ENCODE data around the gene PRAMEF11.
"Not testable (repeated sequence)": the region's sequence is repeated elsewhere in the genome, so short reads cannot be mapped to it uniquely, and the experiment has no call there.

GRCh38 chr1:12784729-12785128 is 46.5 kb downstream of the PRAMEF11 start:
- TF ChIP-seq, protein P1, sequence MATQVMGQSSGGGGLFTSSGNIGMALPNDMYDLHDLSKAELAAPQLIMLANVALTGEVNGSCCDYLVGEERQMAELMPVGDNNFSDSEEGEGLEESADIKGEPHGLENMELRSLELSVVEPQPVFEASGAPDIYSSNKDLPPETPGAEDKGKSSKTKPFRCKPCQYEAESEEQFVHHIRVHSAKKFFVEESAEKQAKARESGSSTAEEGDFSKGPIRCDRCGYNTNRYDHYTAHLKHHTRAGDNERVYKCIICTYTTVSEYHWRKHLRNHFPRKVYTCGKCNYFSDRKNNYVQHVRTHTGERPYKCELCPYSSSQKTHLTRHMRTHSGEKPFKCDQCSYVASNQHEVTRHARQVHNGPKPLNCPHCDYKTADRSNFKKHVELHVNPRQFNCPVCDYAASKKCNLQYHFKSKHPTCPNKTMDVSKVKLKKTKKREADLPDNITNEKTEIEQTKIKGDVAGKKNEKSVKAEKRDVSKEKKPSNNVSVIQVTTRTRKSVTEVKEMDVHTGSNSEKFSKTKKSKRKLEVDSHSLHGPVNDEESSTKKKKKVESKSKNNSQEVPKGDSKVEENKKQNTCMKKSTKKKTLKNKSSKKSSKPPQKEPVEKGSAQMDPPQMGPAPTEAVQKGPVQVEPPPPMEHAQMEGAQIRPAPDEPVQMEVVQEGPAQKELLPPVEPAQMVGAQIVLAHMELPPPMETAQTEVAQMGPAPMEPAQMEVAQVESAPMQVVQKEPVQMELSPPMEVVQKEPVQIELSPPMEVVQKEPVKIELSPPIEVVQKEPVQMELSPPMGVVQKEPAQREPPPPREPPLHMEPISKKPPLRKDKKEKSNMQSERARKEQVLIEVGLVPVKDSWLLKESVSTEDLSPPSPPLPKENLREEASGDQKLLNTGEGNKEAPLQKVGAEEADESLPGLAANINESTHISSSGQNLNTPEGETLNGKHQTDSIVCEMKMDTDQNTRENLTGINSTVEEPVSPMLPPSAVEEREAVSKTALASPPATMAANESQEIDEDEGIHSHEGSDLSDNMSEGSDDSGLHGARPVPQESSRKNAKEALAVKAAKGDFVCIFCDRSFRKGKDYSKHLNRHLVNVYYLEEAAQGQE (tag by site-specific recombination; IDR thresholded peaks at IDR 0.05), result not testable (repeated sequence)
- not testable (repeated sequence) for TF ChIP-seq HOXA7 (CRISPR knock-in tag; IDR thresholded peaks at IDR 0.05; ENCODE audit: borderline replicate concordance); ZNF510 (tag by site-specific recombination; IDR thresholded peaks at IDR 0.05; ENCODE audit: insufficient replicate concordance); ZNF274 (IDR thresholded peaks at IDR 0.05; ENCODE audit: low read length); ZNF274 (tag by site-specific recombination; IDR thresholded peaks at IDR 0.05; ENCODE audit: borderline replicate concordance); GLIS1 (tag by site-specific recombination; IDR thresholded peaks at IDR 0.05); ZBTB11 (tag by site-specific recombination; conservative IDR thresholded peaks at IDR 0.05; ENCODE audit: low read depth); GLI4 (tag by site-specific recombination; IDR thresholded peaks at IDR 0.05); ZNF146 (tag by site-specific recombination; IDR thresholded peaks at IDR 0.05)
- TF ChIP-seq, protein P2, sequence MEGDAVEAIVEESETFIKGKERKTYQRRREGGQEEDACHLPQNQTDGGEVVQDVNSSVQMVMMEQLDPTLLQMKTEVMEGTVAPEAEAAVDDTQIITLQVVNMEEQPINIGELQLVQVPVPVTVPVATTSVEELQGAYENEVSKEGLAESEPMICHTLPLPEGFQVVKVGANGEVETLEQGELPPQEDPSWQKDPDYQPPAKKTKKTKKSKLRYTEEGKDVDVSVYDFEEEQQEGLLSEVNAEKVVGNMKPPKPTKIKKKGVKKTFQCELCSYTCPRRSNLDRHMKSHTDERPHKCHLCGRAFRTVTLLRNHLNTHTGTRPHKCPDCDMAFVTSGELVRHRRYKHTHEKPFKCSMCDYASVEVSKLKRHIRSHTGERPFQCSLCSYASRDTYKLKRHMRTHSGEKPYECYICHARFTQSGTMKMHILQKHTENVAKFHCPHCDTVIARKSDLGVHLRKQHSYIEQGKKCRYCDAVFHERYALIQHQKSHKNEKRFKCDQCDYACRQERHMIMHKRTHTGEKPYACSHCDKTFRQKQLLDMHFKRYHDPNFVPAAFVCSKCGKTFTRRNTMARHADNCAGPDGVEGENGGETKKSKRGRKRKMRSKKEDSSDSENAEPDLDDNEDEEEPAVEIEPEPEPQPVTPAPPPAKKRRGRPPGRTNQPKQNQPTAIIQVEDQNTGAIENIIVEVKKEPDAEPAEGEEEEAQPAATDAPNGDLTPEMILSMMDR (tag by site-specific recombination; IDR thresholded peaks at IDR 0.05), result not testable (repeated sequence)
